Peyer's patch (tissue), 4 donors: ENCODE results near the gene PHF2. TPM values are rescaled to one million over a fixed set of nuclear protein-coding genes. Genes with fewer than 3 reads are reported as not detected.

Experiments used
- DNase-seq, 3 donors: peaks; one replicate each; pipeline ENCODE4 v3.0.0-alpha.2; 2017 to 2019
- H3K27ac ChIP-seq, 4 donors: fragments of 200-600 bp; sonication (generic); one replicate each; pipeline ENCODE4 v1.5.1; 2016 to 2019
- H3K27me3 ChIP-seq, 2 donors: fragments of 200-600 bp; sonication (generic); one replicate each; pipeline ENCODE4 v1.5.1; 2019
- H3K36me3 ChIP-seq, 3 donors: fragments of 200-600 bp; sonication (generic); one replicate each; pipeline ENCODE4 v1.5.1; 2016 to 2019
- H3K4me1 ChIP-seq, 4 donors: fragments of 200-600 bp; sonication (generic); one replicate each; pipeline ENCODE4 v1.5.1; 2016 to 2019
- H3K4me3 ChIP-seq, 4 donors: fragments of 200-600 bp; sonication (generic); 1 replicate in 3 of 4; 2 replicates in 1 of 4; pipeline ENCODE4 v1.5.1; 2016 to 2019; ENCODE audit warnings: mild to moderate bottlenecking in 1 of 4
- H3K9me3 ChIP-seq, 4 donors: fragments of 200-600 bp; sonication (generic); one replicate each; pipeline ENCODE4 v1.5.1; 2016 to 2019; ENCODE audit warnings: mild to moderate bottlenecking in 1 of 4
- POLR2A ChIP-seq, 2 donors: fragments of 450-650 bp; IDR thresholded peaks; one replicate each; pipeline ENCODE4 v1.5.1; 2017; ENCODE audit warnings: antibody characterized with exemption in 2 of 2, mild to moderate bottlenecking in 2 of 2, moderate library complexity in 2 of 2
- total RNA-seq, 4 donors: library from RNA; depleted of rRNA; stranded (reverse); fragments of >200 nt; gene quantifications; one replicate each; pipeline ENCODE4 v1.1.0, GENCODE V29; 2016
- TF ChIP-seq, protein P1 (sequence below), 6 experiments: fragments of 450-650 bp in 4 of 6; fragments of 200-600 bp in 2 of 6; sonication (generic) in 1 of 6; IDR thresholded peaks; one replicate each; pipeline ENCODE4 v1.5.1; 2017 to 2019; ENCODE audit warnings: antibody characterized with exemption in 6 of 6, mild to moderate bottlenecking in 3 of 6, moderate library complexity in 1 of 6

The PHF2 gene
- total RNA-seq, 4 donors from 2014 or later = 12.3 to 26.4 (median 19.5) TPM

DNA sequence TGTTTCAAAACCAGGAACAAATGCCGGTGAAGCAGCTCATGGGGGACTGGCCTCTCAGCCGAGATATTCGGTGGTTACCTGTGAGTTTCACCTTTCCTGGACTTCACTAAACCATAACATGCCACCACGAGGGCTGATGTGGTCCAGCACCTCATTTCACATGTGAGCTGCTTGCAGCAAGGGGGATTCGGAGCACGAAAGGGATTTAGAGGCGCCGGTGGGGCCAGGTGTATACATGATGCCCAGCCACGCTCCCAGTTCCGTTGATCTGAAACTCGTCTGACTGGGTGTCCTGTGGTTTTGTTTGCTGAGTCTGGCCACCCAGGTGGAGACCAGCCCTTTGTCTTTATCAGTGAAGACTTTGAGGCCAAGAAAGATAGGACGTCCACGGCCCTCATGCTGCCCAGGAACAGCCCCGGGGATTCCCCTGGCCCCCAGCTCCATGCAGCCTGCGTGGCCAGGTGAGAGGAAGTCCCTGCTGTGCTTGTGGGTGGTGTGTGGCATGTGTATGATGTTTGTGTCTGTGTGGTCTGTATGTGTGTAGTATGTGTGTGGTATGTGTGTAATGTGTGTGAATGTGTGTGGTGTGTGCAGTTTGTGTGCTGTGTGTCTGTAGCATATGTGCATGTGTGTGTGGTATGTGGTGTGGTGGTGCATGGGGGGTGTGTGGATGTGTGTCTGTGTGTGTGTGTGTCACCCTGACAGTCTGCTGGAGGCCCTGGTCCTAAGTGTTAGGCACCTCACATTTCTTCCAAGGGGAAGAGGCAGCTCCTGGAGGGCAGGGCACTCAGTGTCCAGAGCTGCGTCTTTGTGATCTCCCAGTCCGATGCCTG is 23.4 kb downstream of the PHF2 start:
- Histone ChIP-seq H3K4me1 (peaks cover 0 to 26% (median 3%) of the 10 kb centered on the region in 4 donors), H3K27ac (no peak overlapping the region), H3K9me3 (no peaks in the 10 kb centered on the region), H3K4me3 (no peak overlapping the region), H3K36me3 (no peaks in the 10 kb centered on the region), H3K27me3 (no peaks in the 10 kb centered on the region)
- no peak for TF ChIP-seq POLR2A (IDR thresholded peaks at IDR 0.05)
- TF ChIP-seq, protein P1, sequence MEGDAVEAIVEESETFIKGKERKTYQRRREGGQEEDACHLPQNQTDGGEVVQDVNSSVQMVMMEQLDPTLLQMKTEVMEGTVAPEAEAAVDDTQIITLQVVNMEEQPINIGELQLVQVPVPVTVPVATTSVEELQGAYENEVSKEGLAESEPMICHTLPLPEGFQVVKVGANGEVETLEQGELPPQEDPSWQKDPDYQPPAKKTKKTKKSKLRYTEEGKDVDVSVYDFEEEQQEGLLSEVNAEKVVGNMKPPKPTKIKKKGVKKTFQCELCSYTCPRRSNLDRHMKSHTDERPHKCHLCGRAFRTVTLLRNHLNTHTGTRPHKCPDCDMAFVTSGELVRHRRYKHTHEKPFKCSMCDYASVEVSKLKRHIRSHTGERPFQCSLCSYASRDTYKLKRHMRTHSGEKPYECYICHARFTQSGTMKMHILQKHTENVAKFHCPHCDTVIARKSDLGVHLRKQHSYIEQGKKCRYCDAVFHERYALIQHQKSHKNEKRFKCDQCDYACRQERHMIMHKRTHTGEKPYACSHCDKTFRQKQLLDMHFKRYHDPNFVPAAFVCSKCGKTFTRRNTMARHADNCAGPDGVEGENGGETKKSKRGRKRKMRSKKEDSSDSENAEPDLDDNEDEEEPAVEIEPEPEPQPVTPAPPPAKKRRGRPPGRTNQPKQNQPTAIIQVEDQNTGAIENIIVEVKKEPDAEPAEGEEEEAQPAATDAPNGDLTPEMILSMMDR (IDR thresholded peaks at IDR 0.05) = no peak
- DNase-seq = peak in 1 of 3 donors; percentile 34

DNA sequence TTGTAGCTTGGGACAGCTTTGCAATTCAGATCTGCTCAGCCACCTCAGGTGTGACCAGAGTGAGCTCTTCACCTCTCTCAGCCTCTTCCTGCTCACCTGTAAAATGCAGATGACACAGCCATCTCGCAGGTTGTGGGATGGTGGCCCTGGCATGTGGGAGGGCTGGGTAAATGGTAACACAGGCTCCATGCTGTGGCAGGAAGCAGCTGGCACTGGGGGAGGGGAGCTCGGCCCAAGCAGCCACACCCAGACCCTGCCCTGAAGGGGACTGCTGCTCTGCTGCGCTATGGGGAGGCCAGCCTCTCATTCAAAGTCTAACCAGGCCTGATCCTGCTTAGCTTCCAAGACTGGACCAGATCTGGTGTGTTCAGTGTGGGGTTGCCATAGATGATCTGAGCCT is 24.1 kb downstream of the PHF2 start:
- DNase-seq = peak in 1 of 3 donors; percentile 63
- Histone ChIP-seq H3K27me3 (no peaks in the 10 kb centered on the region), H3K9me3 (no peaks in the 10 kb centered on the region), H3K36me3 (no peaks in the 10 kb centered on the region), H3K27ac (no peak overlapping the region), H3K4me1 (peaks cover 0 to 26% (median 3%) of the 10 kb centered on the region in 4 donors), H3K4me3 (no peak overlapping the region)
- TF ChIP-seq POLR2A (IDR thresholded peaks at IDR 0.05) = no peak
- TF ChIP-seq, protein P1 (IDR thresholded peaks at IDR 0.05) = no peak

DNA sequence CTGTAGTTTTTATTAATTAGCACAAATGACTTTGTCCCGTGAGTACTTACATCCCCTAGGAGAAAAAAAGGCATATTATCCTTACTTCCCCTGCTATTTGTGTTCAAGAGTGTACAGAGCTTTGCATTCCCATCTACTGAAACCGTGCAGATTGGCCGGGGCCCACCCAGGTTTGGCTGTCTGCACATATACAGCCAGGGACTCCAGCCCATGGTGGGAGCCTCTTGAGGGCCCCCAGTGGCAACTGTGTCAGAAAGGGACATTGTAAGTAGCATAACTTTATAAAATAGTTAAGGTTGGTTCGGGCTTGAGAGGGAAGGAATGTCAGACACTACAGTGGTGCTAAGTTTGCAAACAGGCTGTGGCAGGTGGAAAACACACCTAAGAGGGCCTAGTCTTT is 24.7 kb downstream of the PHF2 start:
- no peaks in the 10 kb centered on the region for H3K27me3 ChIP-seq
- no peak overlapping the region for H3K27ac ChIP-seq
- no peaks in the 10 kb centered on the region for H3K9me3 ChIP-seq
- peak in 1 of 3 donors; percentile 21 for DNase-seq
- H3K4me3 ChIP-seq = no peak overlapping the region
- TF ChIP-seq, protein P1 (IDR thresholded peaks at IDR 0.05) = no peak
- TF ChIP-seq POLR2A (IDR thresholded peaks at IDR 0.05) = no peak
- peaks cover 0 to 26% (median 3%) of the 10 kb centered on the region in 4 donors for H3K4me1 ChIP-seq
- no peaks in the 10 kb centered on the region for H3K36me3 ChIP-seq

DNA sequence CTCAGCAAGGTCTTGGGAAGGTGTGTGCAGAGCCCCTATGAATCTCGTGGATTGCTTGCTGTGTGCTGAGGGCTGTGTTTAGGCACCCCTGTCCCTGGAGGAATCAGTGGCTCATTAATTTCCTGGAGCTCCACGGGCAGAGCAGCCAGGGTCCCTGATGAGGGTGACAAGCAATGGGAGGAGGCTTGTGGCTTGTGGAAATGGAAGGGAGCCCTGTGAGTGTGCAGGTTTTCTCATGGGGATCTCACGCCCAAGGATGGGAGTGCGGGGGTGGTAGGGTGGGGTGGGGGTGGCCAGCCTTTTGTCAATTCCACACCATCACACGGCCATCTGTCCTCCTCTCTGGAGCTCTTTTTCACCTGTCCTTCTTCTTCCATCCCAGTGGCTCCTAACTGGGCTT is 25.3 kb downstream of the PHF2 start:
- H3K27me3 ChIP-seq = no peaks in the 10 kb centered on the region
- H3K36me3 ChIP-seq = no peaks in the 10 kb centered on the region
- no peak overlapping the region for H3K27ac ChIP-seq
- peak in 2 of 3 donors; percentile 6 to 15 for DNase-seq
- H3K9me3 ChIP-seq = no peaks in the 10 kb centered on the region
- H3K4me3 ChIP-seq = no peak overlapping the region
- H3K4me1 ChIP-seq = peaks cover 0 to 26% (median 3%) of the 10 kb centered on the region in 4 donors
- TF ChIP-seq POLR2A (IDR thresholded peaks at IDR 0.05) = no peak
- TF ChIP-seq, protein P1 (IDR thresholded peaks at IDR 0.05) = no peak

DNA sequence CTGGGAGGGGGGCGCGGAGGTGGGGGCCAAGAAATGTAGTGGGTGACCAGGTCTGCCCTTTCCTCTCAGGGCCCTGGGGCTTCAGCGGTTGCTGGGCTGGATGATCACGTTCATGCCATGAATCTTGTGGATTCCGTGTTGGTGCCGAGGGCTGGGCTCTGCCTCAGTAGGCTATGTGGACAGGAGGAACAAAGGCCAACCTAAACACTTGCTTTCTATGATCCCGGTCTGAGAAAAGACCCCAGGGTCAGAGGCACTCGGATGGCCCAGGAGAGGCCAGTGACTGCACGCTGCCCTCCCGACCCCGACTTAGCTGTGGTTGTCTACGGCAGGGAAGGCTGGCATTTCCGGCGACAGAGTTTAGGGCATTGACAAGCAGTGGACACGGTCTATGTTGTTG is 26.6 kb downstream of the PHF2 start:
- no peak overlapping the region for H3K4me3 ChIP-seq
- no peaks in the 10 kb centered on the region for H3K27me3 ChIP-seq
- TF ChIP-seq POLR2A (IDR thresholded peaks at IDR 0.05) = no peak
- DNase-seq = peak in 1 of 3 donors; percentile 40
- H3K4me1 ChIP-seq = peaks cover 0 to 26% (median 3%) of the 10 kb centered on the region in 4 donors
- H3K36me3 ChIP-seq = no peaks in the 10 kb centered on the region
- H3K27ac ChIP-seq = no peak overlapping the region
- peaks cover 0 to 3% (median 0%) of the 10 kb centered on the region in 4 donors for H3K9me3 ChIP-seq

DNA sequence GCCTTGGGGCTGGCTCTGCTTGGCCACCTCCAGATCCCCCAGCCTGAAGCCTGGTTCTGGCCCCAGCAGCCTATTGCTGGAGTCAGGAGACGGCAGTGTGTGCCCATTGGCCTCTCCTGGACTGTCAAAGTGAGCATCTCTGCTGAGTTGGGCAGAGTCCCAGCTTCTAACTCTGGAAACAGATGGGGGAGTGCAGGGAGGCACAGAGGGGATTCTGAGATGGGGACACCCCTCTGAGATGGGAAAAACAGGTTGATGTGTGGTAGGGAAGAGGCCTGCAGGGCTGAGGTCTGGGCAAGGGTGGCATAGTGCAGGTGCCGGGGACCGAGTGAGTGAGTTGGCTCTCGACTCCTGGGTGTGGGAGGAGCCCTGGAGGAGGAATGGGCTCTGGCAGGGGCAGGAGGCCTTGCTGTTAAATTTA is 27.5 kb downstream of the PHF2 start:
- H3K36me3 ChIP-seq = no peaks in the 10 kb centered on the region
- H3K4me1 ChIP-seq = peaks cover 0 to 17% (median 3%) of the 10 kb centered on the region in 4 donors
- H3K27me3 ChIP-seq = no peaks in the 10 kb centered on the region
- no peak overlapping the region for H3K4me3 ChIP-seq
- no peak overlapping the region for H3K27ac ChIP-seq
- peaks cover 0 to 6% (median 0%) of the 10 kb centered on the region in 4 donors for H3K9me3 ChIP-seq
- DNase-seq = peak in 1 of 3 donors; percentile 37
- no peak for TF ChIP-seq POLR2A (IDR thresholded peaks at IDR 0.05)
- TF ChIP-seq, protein P1 (IDR thresholded peaks at IDR 0.05) = no peak
